ENCODE measurements around the gene OSM.

Gene OSM

GRCh38 chr22:30297991-30298701 lies 31.5 kb upstream of the OSM start:
- no peak for DNase-seq (ENCODE audit: low read depth)
- no peak for TF ChIP-seq CTCF (IDR thresholded peaks at IDR 0.05; ENCODE audit: control insufficient read depth, insufficient read depth, low read depth, low read length, missing control alignments)
- no peak overlapping the region for H3K4me3 ChIP-seq (ENCODE audit: control insufficient read depth, low read depth, low read length)

DNA sequence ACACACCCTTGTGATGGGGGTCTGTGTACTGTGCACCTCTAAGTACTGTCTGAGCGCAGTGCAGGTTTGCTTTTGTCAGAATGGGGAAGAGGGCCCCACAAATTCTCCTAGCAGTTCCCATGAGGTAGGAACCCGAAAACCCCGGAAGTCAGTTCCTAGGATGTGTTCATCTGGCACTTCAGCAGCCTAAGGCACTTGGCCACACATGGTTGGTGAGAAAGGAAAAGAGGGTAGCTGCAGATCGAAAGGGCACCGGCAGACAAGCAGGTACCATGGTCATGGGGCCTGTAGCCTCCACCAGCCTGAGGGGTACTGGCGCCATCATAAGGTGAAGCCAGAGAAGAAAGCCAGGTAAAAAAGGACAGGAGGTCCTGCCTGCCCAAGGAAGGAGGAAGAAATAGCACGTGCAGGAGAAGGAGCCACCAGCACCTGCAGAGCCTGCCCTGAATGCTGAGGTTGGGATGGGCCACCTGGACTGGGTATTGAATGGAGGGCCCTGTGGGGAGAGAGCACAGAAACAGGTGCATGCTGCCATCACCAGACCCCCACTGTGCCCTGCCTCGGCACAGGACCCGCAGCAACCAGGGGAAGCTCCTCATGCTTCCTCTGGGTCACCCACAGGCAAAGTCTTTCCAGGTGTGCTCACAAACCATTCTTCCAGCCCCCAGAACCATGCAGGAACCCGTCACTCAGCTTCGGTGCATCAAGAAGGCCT lies 30.8 kb upstream of the OSM start:
- DNase-seq (ENCODE audit: low read depth): no peak
- H3K4me3 ChIP-seq (ENCODE audit: control insufficient read depth, low read depth, low read length): no peak overlapping the region
- no peak for TF ChIP-seq CTCF (IDR thresholded peaks at IDR 0.05; ENCODE audit: control insufficient read depth, insufficient read depth, low read depth, low read length, missing control alignments)

DNA sequence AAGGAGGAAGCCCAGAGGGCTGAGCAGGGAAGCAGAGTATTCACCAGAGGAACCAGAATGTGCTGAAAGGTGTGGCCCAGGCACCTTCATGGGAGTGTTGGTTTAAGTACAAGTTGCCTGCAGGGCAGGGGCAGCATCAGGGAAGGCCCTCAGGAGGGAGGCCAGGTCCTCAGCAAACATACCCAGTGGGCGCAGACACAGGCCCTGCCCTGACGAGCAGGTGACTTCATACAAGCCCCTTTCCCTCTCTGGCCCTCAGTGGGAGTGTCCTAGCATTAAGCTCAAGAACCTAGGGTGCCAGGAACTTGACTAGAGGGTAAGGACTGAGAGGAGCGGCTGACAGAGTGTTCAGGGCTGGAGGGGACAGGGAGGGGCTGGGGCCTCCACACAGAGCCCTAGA lies 30.2 kb upstream of the OSM start:
- no peak for TF ChIP-seq CTCF (IDR thresholded peaks at IDR 0.05; ENCODE audit: control insufficient read depth, insufficient read depth, low read depth, low read length, missing control alignments)
- H3K4me3 ChIP-seq (ENCODE audit: control insufficient read depth, low read depth, low read length): no peak overlapping the region
- DNase-seq (ENCODE audit: low read depth): no peak

GRCh38 chr22:30296324-30296723 lies 29.7 kb upstream of the OSM start:
- no peak overlapping the region for H3K4me3 ChIP-seq (ENCODE audit: control insufficient read depth, low read depth, low read length)
- TF ChIP-seq CTCF (IDR thresholded peaks at IDR 0.05; ENCODE audit: control insufficient read depth, insufficient read depth, low read depth, low read length, missing control alignments): no peak
- DNase-seq (ENCODE audit: low read depth): no peak

DNA sequence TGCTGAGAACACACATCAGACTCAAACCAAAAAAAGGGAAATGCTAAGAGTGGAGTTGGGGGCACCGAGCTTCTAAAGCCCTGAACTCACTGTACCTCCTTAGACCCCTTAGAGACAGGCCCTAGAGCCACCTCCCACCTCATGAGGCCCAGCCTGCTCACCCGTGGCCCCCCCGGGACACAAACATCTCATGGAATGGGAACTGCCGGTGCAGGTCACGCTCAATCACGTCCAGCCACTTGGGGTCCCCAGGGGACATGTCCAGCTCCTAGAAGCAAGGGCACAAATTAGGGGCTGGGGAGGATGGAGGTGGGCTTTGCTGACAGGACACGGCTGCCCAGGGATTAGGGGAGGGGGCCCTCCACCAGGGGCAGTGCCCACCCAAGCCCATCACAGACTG lies 28.9 kb upstream of the OSM start:
- TF ChIP-seq CTCF (IDR thresholded peaks at IDR 0.05; ENCODE audit: control insufficient read depth, insufficient read depth, low read depth, low read length, missing control alignments): no peak
- H3K4me3 ChIP-seq (ENCODE audit: control insufficient read depth, low read depth, low read length): no peak overlapping the region
- no peak for DNase-seq (ENCODE audit: low read depth)

GRCh38 chr22:30294830-30295229 lies 28.2 kb upstream of the OSM start:
- no peak for DNase-seq (ENCODE audit: low read depth)
- no peak for TF ChIP-seq CTCF (IDR thresholded peaks at IDR 0.05; ENCODE audit: control insufficient read depth, insufficient read depth, low read depth, low read length, missing control alignments)
- no peak overlapping the region for H3K4me3 ChIP-seq (ENCODE audit: control insufficient read depth, low read depth, low read length)

All from AG09309 (cell line).